Esophagus squamous epithelium (tissue), 4 donors: Measurements from ENCODE around the gene EIF4G2.

Experiments
- POLR2A ChIP-seq, 4 donors: fragments of 450-650 bp; IDR thresholded peaks; one replicate each; pipeline ENCODE4 v1.6.1; 2017; ENCODE audit warnings: antibody characterized with exemption in 4 of 4, mild to moderate bottlenecking in 4 of 4, moderate library complexity in 3 of 4
- TF ChIP-seq, protein P1 (sequence below), 6 experiments: fragments of 450-650 bp in 4 of 6; fragments of 200-600 bp in 2 of 6; sonication (generic) in 2 of 6; IDR thresholded peaks; one replicate each; pipeline ENCODE4 v1.5.1; 2016 to 2019; ENCODE audit warnings: antibody characterized with exemption in 6 of 6, mild to moderate bottlenecking in 4 of 6, moderate library complexity in 4 of 6

DNA sequence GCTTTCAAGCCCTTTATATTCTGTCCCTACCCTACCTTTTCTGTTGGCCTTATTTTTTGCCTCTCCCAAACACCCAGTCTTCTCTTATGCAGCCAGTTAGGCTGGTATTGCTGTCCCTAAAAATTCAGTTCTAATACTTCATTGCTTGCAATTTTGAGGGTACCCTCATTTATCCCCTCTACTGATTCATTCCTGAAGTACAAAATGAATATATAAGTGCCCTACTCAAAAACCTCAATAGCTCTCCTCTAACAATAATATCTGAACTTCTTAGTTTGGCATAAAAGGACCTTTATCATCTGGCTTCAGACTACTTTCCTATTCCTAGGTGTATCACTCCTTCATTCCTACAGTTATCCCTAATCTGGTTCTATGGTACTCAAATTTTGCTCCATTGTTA, 5.2 kb upstream of the EIF4G2 start:
- TF ChIP-seq, protein P1, sequence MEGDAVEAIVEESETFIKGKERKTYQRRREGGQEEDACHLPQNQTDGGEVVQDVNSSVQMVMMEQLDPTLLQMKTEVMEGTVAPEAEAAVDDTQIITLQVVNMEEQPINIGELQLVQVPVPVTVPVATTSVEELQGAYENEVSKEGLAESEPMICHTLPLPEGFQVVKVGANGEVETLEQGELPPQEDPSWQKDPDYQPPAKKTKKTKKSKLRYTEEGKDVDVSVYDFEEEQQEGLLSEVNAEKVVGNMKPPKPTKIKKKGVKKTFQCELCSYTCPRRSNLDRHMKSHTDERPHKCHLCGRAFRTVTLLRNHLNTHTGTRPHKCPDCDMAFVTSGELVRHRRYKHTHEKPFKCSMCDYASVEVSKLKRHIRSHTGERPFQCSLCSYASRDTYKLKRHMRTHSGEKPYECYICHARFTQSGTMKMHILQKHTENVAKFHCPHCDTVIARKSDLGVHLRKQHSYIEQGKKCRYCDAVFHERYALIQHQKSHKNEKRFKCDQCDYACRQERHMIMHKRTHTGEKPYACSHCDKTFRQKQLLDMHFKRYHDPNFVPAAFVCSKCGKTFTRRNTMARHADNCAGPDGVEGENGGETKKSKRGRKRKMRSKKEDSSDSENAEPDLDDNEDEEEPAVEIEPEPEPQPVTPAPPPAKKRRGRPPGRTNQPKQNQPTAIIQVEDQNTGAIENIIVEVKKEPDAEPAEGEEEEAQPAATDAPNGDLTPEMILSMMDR (IDR thresholded peaks at IDR 0.05) = no peak
- TF ChIP-seq POLR2A (IDR thresholded peaks at IDR 0.05) = no peak
